GM06990 (cell line): Measurements from ENCODE around the gene RNF186.

Experiments
- DNase-seq: peaks from one replicate; pipeline ENCODE4 v3.0.0-alpha.2; 2011; ENCODE audit not compliant: insufficient read length; ENCODE audit errors: extremely low read depth
- H3K27me3 ChIP-seq: replicated peaks from 2 replicates; pipeline ENCODE4 v1.6.0; 2011; ENCODE audit warnings: low read length; ENCODE audit not compliant: control insufficient read depth, insufficient read depth
- H3K36me3 ChIP-seq: 2 replicates; pipeline ENCODE4 v1.5.1; 2011; ENCODE audit warnings: low read length; ENCODE audit not compliant: control insufficient read depth, insufficient read depth
- H3K4me3 ChIP-seq: replicated peaks from 2 replicates; pipeline ENCODE4 v1.5.1; 2011; ENCODE audit warnings: low read depth, mild to moderate bottlenecking, control low read depth, low read length
- TF ChIP-seq, protein P1 (sequence below): IDR thresholded peaks from 2 replicates; pipeline ENCODE4 v1.5.1; 2011; ENCODE audit warnings: low read length, control low read depth, mild to moderate bottlenecking, inconsistent platforms; ENCODE audit not compliant: insufficient read depth, poor library complexity, severe bottlenecking

RNF186 gene

GRCh38 chr1:19846338-19846737 lies 31.3 kb upstream of the RNF186 start:
- DNase-seq, result no peak
- no peak overlapping the region for H3K4me3 ChIP-seq
- TF ChIP-seq, protein P1, sequence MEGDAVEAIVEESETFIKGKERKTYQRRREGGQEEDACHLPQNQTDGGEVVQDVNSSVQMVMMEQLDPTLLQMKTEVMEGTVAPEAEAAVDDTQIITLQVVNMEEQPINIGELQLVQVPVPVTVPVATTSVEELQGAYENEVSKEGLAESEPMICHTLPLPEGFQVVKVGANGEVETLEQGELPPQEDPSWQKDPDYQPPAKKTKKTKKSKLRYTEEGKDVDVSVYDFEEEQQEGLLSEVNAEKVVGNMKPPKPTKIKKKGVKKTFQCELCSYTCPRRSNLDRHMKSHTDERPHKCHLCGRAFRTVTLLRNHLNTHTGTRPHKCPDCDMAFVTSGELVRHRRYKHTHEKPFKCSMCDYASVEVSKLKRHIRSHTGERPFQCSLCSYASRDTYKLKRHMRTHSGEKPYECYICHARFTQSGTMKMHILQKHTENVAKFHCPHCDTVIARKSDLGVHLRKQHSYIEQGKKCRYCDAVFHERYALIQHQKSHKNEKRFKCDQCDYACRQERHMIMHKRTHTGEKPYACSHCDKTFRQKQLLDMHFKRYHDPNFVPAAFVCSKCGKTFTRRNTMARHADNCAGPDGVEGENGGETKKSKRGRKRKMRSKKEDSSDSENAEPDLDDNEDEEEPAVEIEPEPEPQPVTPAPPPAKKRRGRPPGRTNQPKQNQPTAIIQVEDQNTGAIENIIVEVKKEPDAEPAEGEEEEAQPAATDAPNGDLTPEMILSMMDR, result no peak
- H3K27me3 ChIP-seq, result peaks cover 1% of the 10 kb centered on the region; the same call in 1 of the 2 replicates
- no peaks in the 10 kb centered on the region for H3K36me3 ChIP-seq

GRCh38 chr1:19845555-19845954 lies 30.5 kb upstream of the RNF186 start:
- Histone ChIP-seq H3K27me3 (peaks cover 1% of the 10 kb centered on the region; the same call in 1 of the 2 replicates), H3K4me3 (no peak overlapping the region), H3K36me3 (no peaks in the 10 kb centered on the region)
- no peak for DNase-seq
- TF ChIP-seq, protein P1, result no peak

DNA sequence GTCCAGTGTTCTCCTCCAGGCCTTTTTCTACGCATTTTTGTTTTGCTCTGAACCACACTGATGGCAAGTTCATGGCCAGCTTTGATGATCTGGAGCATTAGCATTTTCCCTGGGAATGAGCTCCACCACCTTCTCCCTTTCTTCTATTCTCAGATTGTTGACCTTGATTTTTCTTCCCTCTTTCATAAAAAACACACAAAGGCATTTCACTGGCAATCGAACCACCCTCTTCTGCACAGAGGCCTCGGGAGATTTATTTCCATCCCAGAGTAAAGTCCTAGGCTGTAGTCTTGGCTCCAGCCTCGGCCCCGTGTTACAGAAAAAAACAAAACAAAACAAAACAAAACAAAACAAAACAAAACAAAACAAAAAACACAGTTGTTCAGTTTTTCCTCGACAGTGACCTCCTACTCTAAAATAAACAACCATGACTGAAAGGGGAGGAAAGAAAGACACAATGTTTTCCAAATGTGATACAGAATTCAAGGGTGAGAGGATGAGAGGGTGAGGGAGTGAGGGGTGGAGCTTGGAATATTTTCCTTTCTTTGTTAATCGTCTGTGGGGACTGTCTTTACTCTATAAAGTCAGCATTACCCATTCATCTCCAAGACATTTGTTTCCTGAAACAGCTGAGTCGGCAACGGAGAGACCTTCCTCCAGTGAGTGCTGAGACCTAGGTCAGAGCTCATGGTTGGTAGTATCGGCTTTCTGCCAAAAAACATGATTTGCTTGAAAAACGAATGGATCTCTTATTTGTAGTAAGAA lies 29.8 kb upstream of the RNF186 start:
- Histone ChIP-seq H3K27me3 (peaks cover 1% of the 10 kb centered on the region; the same call in 1 of the 2 replicates), H3K4me3 (no peak overlapping the region), H3K36me3 (no peaks in the 10 kb centered on the region)
- no peak for DNase-seq
- TF ChIP-seq, protein P1, result no peak

GRCh38 chr1:19840228-19840627 lies 25.1 kb upstream of the RNF186 start:
- Histone ChIP-seq H3K27me3 (no peaks in the 10 kb centered on the region), H3K36me3 (no peaks in the 10 kb centered on the region), H3K4me3 (no peak overlapping the region)
- DNase-seq, result no peak
- TF ChIP-seq, protein P1, result no peak

- TF ChIP-seq, protein P1, result no peak
- Histone ChIP-seq H3K36me3 (no peaks in the 10 kb centered on the region), H3K27me3 (no peaks in the 10 kb centered on the region), H3K4me3 (no peak overlapping the region)
- no peak for DNase-seq
Measured at GRCh38 chr1:19837866-19838265, 22.8 kb upstream of the RNF186 start.
